ENCODE data around the gene SRRD.

SRRD gene

DNA sequence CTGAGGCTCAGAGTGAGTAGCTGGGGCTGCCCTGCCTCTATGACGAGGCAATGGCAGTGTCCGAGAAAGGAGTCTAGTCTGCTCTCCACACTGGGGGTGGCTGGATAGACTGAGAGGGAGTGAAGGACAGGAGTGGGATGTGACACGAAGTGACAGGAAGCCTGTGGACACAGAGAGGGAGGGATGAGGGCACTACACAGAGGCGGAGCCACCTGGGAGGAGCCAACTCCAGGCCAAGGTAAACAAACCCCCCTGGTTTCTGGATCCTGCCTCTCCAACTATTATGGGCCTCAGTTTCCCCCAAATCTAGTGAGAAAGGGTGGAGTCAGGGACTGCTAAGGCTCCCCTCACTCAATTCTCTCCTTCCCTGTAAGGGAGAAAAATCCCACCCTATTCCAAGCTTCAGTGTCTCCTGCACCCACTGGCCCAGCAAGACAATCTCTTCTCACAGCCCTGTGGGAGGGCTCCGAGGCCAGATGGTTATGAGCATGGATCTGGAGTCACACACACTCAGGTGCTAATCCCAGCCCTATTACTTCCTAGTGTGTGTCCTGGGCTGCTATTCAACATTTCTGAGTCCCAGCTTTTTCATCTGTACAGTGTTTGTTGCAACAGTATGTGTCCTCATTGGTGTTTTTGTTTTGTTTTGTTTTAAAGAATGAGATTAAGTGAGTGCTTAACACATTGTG is 29.7 kb upstream of the SRRD start:
- no peak for DNase-seq

DNA sequence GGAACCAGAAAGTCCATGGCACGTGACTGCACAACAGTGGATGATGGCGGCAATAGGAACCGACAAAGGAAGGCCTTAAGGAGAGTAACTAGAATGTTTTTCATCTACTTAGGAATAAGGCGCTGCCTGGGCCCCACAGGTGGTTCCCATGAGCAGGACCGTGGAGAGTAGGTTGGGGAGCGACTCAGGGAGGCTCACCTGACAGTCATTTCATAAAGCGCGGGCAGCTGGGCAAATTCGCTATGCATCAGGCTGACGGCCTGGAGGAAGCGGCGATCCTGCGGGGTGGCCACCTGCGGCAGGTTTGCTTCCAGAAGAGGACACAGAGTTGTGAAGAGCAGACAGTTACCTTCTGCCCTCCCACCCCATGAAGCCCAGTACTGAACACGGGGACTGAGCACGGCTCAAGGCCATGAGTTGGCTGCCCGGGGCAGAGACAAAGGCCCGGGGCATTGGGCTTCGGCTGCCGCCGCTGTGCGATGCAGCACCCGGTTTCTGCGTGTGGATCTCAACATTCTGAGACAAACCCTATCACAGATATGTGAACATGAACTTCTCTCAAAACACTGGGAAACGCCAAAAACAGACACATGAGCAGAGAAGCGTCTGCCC is 25.9 kb upstream of the SRRD start:
- DNase-seq, result no peak

DNA sequence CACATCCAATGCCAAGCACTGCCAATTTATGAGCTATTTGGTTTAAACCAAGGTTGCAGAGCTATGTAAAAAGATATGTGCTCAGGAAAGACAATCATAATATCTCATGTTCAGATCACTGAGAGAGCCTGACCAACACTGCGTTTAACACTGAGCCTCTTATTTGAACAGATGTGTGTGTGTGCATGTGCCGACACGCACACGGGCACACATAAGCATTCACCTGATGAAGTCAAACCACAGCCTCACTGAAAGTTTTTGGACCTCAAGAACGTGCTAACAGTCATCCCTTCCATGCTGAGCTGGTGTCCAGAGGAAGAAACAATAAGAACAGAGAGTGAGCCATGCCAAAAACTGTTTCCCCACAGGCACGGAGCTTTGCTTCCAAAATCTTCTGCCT is 23.5 kb upstream of the SRRD start:
- no peak for DNase-seq

DNA sequence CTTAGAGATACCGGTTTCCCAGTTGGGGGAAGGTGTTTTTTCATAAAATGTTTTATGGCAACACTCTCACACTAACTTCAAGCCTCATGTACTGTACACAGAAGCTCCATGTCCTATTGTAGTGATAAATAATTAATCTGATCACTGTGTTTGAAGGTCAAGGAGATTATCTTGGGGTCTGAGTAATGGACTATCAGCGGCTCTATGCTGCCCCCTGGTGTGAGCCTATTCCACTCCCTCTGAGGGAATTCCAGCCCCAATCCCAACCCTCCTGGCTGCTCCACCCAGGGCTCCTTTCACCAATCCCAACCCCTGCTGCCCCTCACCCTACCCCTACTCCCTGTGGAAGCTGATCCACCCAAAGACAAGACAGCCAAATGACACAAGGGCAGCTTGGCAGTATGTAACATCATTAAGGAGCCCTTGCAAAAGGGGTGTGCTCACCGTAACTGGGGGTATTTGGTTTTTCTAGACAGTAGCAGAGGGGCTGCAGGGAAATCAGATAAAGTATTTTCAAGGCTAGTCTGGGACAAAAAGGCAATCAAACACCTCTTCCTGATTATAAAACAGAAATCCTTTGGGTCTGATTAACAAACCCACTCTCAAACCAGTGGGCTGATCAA is 22.4 kb upstream of the SRRD start:
- peak; percentile 62 for DNase-seq

DNA sequence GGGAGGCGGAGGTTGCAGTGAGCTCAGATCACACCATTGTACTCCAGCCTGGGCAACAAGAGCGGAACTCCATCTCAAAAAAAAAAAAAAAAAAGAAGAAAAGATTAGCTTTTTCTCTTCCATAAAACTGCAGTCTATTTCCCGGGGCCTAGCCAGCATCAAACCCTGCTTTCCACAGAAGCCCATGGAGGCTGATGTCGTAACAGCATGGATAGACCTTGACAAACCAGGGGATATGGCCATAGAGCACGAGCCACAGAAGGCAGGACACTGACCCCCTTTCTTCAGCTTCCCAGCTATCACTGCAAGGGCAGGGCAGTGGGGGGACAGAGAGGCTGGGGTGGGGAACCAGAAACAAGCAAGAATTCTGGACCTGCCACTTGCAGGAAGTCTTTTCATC is 21.6 kb upstream of the SRRD start:
- no peak for DNase-seq

DNA sequence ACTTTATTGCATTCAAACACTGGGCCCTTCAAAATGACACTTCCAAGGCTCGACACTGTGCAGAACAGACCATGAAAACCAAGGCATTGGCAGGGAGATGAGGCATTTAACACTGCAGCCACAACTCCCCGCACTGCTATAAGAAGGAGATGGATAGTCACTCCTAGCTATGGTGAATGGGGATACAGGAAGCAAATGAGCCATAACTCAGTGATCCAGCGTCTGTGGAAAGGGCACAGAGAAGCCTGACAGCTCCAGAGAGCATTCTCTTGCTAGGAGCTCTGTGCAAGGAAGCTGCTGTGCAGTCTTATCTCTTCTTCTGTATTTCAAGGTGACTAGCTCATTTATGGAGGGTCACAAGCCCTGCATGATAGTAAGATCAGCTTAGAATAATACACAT is 21.0 kb upstream of the SRRD start:
- DNase-seq, result no peak

DNA sequence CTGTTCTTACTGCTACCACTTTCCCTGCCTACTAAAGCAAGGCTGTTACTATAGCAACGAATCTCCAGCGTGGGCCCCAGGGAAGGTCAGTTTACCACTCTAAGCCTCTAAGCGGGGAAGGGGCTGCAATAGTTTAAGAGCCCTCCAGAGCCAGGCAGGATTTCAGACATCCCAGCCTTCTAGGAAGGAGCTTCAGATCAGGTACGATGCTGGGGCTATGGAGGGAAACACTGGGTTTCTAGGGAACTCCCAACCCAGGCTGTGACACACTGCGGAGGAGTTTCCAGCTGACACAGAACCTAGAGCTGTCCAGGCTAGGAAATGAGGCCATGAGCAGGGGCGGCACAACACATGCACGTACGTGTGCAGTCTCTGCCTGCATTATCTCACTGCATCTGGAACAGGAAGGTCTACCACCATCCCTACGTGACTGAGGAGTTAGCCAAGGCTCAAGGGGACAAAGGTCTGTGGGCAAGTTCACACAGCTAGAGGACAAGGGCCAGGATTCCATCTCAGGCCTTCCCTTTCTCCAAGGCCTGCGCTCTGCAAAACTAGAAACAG is 20.5 kb upstream of the SRRD start:
- DNase-seq, result no peak

DNA sequence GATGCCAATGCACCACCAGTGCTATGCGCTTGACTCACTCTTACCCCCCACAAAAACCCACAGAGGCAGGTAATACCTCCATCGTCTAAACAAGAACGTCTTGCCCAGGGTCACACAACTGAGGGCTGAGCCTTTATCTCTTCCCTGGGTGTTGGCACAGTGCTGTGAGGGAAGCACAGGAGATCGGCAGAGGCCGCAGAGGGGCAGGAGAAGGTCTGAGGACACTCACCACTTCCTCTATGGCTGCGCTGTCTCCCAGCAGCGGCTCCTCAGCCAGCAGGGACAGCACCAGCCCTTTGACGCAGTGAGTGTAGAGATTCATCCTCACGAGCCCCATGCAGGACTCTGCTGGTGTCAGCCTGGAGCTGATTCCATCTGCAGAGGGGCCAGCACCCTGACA is 20.0 kb upstream of the SRRD start:
- DNase-seq, result no peak

DNA sequence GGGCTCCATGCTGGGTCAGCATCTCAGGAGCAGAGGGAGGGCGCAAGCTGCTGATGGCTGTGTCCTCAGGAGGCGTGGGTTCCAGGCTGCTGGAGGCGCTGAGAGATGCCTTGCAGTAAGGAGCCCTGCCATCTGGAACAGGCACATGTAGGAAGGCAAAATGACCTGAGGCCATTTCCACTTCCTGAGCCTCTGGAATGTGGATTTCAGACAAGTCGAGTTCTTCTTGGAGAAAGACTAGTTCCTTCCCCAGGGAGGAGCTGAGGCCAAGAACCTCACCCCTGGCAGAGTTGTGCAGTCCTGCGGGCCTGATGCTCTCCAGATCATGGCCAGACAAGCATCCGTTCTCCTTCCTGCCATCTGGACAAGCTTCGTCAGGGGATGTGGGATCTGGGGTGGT is 19.4 kb upstream of the SRRD start:
- no peak for DNase-seq

DNA sequence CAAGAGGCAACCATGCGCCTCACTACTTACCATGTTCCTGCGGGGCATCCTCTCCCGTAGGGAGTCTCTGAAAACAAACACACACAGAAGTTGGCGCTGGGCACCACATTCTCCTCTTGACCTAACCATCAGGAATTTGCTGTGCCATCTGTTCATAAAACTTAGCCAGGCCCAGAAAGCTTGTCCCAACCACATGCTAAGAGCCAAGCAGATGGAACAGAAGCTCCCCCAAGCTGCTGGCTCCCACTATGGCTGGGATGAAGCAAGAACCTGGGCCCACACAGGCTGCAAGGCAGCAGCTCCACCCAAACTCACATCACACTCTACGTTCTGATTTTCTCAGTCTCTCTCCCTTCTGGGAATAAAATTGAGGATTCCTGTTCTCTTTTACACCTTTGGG is 17.5 kb upstream of the SRRD start:
- DNase-seq, result no peak

DNA sequence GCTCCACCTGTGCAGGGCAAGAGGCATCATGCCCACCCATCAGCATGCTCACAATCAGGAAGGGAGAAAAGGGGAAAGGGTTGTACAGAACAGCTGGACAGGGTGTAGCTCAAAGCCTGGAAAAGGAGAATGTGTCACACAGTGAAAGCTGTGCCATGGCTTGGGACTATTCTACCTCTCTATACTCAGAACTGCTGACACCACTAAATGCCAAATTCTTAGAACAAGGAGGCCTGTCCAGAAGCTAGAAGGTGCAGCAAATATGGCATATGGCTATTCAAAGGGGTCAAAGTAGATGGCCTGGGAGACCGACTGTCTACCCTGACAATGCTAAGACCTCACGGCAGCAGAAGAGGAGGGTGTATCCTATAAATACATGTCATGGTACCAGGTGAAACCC is 12.9 kb upstream of the SRRD start:
- no peak for DNase-seq

DNA sequence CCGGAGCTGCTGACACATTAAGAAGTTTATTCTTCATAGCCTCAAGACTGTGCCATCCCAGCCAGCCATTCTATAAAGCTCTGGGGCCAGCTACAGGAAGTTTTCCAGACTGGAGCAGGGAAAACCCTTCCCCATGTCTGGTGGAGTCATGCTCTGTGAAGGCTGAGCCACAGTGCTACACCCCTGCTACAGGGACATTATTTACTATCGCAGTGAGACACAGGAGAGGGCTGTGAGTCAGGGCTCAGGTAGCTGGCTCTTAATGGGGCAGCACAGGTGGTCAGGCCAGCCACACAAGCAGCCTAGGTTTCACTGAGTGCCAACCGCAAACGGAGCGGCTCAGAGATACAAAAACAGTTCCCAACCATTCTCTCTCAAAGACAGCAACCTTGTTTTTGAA is 12.2 kb upstream of the SRRD start:
- DNase-seq, result no peak

DNA sequence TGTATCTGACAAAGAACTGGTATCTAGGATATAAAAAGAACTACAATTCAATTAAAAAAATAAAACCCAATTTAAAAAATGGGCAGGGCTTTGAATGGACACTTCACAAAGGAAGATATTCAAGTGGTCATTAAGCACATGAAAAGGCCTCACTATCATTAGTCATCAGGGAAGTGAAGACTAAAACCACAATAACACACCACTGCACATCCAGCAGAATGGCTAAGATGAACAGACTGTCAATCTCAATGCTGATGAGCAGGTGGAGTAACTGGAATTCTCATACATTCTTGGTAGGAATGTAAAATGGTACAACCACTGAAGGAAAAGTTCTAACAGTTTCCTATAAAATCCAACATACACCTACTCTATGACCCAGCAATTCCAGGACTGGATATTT is 9.0 kb upstream of the SRRD start:
- DNase-seq, result peak; percentile 65

DNA sequence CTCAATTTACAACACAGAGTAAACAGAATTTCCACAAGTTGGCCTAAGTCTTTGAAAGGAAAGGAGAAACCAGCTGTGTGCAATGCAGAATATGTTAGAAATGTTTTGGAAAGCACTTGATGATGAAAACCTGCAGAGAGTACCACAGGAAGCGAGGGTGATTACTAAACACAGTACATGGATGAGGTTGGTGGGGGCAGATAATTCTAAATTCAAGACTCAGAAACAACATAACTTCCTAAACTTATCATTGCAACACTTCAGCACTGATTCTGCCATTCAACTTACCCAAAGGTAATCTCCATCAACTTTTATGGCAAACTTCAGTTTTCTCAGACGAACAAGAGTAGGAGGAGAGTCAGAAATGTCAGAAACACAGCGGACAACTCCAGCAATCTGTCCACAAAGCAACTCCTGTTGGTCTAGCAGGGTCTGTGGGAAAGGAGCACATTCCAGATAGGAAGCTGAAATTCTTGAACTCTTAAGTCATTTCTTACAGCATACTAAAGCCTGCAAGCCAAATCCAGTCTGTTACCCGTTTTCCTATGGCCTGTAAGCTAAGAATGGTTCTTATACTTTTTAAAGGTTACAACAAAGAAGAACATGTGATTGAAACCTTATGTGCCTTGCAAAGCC is 6.9 kb upstream of the SRRD start:
- DNase-seq, result peak; percentile 35

DNA sequence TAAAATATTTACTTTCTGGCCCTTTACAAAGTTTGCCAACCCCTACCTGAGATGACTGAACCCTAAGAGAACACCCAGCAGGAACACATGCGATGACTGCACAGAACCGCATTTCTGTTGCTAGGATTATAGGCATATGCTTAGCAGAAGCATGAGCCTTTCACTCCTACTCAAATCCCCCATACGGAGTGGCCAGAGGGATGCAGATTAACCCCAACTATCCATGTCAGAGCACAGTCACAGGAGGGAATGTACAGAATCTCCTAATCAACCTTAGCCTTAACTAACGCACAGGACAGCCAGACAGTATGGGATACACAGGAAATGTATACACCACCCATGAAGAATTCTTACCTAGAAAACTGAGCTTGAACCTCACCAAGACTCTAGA is 6.3 kb upstream of the SRRD start:
- no peak for DNase-seq

DNA sequence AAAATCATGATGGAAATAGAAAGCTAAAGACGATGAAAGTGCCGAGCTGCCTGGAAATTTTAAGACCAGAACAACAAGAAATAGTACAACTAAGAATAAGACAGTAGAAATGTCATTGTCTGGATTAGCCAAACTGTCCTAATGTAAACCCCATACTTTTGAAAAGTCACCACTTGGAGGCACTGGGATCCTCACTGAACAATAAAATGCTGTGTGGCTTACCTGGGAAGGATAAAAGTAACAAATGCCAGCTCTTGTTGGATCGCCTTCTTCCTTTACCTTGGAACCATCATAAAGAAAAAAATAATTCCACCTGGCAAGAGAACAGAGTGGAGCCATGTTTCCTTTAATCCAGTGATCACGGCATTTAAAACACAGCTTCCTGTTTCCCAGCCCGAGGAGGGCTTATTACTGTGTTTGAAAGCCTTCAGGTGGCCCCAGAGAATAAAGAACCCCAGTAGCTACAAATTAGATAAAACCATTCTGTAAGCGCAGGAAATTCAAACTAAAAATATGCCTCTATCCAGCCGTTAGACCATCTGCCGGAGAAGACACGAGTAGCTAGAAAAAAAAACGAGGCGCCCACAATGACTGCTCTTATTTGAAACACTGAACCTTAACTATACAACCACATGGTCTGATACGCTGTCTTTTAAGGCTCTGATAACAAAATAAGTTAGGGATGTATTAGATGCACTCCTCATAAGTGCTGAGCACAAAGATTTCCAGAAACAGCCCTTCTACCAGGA is 4.5 kb upstream of the SRRD start:
- no peak for DNase-seq

DNA sequence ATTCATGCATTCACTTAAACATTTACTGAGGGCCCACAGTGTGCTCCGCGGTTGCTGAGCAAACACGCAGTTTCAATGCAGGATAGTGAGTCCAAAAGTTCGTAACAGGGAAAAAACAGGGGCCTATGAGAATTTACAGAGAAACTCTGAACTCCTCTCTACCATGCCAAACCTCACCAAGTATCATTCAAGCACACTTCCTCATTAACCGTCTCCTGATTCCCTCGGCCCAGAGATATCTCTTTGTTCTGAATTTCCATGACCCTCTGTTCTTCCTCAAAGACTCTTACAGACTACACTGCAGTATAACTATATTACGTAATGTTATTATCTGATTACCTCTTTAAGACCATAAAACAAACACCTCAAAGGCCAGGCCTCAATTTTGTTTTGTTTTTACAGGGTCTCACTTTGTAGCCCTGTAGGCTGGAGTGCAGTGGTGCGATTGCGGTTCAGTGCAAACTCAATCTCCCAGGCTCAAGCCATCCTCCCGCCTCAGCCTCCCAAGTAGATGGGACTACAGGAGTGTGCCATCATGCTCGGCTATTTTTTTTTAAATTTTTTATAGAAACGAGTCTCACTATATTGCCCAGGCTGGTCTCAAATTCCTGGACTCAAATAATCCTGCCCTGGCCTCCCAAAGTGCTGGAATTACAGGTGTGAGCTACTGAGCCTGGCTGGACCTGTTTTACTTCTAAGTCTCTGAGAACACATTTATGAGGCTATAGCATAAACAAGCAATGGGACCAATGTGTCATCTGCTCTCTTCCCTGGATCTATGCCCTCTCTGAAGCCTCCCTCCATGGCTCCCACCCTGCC is 3.7 kb upstream of the SRRD start:
- peak; percentile 47 for DNase-seq

DNA sequence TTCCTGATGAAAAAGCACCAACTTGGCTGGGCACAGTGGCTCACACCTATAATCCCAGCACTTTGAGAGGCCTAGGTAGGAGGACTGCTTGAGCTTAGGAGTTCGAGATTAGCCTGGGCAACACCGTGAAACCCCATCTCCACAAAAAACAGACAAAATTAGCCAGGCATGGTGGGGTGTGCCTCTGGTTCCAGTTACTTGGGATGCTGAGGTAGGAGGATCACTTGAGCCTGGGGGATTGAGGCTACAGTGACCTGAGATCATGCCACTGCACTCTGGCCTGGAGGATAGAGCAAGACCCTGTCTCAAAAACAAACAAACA is 3.1 kb upstream of the SRRD start:
- no peak for DNase-seq

DNA sequence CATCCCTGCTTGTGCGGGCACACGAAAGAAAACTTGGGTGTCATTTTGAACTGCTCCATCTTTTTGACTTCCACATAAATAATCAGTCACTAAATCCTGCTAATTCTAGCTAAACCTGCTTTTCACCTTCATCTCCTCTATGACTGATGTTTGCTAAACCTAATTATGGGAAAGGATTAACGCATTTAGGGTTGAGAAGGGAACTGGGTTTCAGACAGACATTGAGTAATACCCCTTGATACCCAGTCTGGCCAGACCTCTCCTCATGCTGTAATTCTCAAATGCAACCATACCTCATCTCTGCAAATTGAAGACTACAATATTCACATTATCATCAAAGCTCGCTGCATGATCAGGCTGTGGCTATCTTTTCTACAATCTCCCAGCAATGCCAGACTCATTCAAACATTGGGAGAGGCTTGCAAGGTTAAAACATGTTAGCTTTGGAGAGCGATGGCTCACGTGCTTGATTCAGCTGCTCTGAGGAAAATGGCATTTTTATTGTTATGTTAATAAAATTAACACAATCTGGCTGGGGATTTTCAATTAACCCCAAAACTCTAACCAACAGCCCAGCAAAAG is 2.5 kb upstream of the SRRD start:
- DNase-seq, result no peak

DNA sequence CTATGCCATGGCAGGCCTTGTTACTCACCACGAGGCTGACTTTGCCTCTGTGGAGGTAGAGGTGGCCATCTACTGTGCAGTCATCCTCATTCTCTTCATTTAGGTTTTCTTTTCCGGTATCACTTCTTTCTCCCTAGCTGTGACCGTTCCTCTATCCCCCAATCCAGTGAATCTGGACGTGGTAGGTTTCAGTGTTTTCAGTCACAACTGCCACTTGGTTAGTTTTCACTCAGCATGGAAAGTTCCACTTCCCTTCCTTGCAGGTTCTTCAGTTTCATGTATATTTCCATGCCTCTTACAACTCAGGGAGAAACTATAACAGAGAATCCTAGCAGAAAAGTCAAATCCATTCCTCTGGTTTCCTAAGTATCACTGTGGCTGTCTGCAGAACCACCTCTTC is 2.0 kb upstream of the SRRD start:
- peak; percentile 56 for DNase-seq

DNA sequence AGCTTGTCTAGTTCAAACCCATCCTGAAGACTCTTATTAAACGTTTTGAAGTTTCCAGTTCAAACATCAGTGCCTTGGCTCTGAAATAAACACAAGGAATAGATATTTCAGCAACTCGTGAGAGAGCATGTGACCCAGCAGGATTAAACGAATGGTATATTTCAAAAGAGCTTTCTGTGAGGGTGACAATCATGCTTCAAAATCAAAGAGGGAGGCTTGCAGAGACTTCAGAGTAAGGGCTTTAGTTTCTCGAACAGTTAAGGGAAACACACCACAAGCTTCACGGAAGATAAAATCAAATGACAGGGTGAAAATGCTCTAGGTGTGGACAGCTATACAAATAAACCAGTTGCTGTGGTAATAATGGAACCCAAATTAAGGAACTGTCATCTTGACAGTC is 1.5 kb upstream of the SRRD start:
- DNase-seq, result no peak

DNA sequence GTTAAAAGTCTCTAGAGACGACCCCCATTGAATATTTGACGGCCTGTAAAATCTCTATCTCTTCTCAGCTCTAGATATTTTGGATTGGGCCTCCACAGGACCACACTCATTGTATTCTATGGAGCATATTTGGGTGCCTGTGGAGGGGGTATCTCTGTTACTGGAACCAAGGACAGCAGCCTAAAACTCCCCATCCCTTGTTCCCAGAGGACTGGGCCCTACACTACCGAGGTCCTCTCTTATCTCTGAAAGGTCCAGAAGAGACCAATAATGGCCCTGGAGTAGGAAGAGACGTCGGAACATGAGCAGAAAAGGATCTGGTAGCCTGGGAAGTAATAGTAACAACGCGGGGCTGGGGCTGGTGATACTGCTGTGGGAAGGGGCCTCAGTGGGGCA is 636 bp upstream of the SRRD start:
- DNase-seq, result no peak
